GM19468 (cell line): ENCODE data around the gene MAGEB17.
"Not testable (repeated sequence)": the region's sequence is repeated elsewhere in the genome, so short reads cannot be mapped to it uniquely, and the experiment has no call there.

Source experiments
- ATAC-seq: cut with Tn5 transposase; IDR thresholded peaks from one replicate; pipeline ENCODE4 v1.9.1; 2021; ENCODE audit warnings: mild to moderate bottlenecking, moderate library complexity, moderate number of reproducible peaks; ENCODE audit not compliant: unreplicated experiment; ENCODE audit errors: extremely low read depth

MAGEB17 gene, protein sequence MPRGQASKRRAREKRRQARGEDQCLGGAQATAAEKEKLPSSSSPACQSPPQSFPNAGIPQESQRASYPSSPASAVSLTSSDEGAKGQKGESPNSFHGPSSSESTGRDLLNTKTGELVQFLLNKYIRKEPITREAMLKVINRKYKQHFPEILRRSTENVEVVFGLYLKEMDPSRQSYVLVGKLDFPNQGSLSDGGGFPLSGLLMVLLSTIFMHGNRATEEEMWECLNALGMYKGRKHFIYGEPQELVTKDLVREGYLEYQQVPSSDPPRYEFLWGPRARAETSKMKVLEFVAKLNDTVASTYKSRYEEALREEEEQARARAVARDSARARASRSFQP

DNA sequence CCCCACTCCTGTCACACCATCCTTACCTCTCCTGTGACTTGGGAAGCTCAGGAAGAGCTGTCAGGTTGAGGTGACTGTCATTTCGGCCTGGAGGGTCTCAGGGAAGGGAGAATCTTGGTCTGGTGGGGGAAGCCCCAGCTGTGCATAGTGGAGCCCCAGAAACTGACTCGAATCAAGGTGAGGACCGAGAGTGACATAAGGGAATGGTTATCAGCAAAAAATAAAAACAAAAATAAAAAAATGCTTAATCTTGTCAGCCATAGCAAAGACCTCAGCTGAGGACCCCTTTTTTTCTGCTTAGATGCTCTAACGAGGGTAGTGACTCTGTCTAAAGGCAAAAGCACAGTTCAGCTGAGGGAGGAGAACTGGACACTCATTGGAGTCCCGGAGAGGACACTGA is at the start of gene MAGEB17:
TSS of gene MAGEB17 (plus strand) at position 301 of the 400 bp plus-strand sequence. CDS start 2,902 bp downstream, outside the sequence.
- ATAC-seq, result no peak

DNA sequence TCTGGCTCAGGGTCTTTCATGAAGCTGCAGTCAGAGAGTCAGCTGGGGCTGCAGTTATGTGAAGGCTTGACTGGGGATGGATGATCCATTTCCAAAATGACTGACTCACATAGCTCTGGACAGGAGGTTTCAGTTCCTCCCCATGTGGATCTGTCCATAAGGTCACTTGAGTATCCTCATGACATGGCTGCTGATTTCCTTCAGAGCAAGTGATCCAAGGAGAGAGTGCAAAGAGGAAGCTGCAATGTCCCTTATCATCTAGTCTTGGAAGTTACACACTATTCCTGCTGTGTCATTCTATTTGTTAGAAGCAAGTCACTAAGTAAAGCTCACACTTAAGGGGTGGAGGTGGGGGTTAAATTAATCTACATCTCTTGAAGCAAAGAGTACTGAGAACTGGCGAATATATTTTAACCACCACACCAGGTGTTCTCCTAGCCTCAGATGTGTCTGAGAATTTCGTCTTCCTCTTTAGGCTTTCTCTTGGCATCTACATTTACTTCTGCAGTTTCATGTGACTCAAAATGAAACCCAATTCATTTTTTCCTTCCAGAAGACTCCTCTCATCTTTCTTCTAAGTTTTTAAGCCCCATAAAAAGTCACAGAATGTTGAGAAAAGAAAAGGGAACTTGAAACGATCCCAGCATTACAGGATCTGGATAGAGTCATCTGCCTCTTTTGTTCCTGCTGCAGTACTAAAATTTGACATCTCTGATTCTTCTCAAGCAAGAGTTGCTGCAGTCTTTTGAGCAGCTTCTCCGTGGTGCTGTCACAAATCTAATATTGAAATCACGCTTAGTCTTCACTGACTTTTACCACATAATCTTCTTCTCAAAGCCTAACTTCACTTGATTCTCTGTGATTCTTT is 47.7 kb upstream of the MAGEB17 start:
- ATAC-seq, result peak; percentile 72

DNA sequence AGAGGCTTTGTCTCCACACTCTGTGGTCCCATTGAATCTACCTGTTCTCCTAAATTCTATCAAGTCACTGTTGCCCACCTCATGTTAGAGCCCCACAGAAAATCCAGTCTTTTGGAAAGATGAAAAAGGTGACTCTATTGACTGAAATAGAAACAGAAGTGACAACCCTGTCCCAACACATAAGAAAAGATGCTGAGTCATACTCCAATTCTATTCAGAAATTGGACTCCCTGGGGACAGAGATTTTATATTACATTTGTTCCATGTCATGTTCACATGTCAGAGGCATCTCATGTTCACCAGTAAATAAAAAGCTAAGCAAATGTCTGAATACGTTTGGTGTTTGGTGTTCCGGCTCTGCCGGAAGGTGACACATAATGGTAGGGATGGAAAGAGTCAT is 46.9 kb upstream of the MAGEB17 start:
- no peak for ATAC-seq

DNA sequence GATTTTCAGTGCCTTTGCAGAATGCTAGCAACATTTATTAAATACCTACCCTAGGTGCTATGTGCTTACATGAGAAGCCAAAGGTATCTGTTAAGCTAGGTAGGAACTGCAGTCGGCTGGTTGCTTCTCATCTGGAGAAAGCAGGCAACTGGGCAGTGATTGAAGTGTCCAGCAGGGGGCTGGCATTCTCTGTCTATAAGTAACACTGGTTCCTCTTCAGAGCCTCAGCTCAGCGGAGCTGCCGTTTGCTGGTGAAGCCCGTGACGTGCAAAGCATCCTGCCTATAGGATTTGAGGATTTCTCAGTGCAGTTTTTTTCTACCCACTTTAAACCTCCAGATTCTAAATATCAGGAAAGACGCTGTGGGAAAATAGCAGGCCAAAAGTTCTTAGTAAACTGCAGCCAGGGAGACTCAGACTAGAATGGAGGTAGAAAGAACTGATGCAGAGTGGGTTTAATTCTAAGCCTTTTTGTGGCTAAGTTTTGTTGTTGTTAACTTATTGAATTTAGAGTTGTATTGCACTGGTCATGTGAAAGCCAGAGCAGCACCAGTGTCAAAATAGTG is 44.0 kb upstream of the MAGEB17 start, which contains the start of gene GRPR:
TSS of gene GRPR (plus strand) at position 344 of the 565 bp plus-strand sequence. CDS start 389 bp downstream, outside the sequence.
- peak; percentile 64 for ATAC-seq

DNA sequence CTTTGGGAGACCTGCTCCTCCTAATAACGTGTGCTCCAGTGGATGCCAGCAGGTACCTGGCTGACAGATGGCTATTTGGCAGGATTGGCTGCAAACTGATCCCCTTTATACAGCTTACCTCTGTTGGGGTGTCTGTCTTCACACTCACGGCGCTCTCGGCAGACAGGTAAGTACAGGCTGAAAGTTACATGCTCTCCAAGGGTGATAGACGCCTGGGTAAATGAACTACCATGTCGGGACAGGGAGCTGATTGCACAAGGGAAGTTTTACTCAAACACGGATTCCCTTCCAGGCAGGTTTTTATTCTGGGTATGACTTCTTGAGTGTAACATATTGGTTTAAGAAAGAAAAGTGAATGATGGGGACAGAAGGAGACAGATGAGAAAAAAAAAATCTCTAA is 43.1 kb upstream of the MAGEB17 start:
- ATAC-seq, result no peak

DNA sequence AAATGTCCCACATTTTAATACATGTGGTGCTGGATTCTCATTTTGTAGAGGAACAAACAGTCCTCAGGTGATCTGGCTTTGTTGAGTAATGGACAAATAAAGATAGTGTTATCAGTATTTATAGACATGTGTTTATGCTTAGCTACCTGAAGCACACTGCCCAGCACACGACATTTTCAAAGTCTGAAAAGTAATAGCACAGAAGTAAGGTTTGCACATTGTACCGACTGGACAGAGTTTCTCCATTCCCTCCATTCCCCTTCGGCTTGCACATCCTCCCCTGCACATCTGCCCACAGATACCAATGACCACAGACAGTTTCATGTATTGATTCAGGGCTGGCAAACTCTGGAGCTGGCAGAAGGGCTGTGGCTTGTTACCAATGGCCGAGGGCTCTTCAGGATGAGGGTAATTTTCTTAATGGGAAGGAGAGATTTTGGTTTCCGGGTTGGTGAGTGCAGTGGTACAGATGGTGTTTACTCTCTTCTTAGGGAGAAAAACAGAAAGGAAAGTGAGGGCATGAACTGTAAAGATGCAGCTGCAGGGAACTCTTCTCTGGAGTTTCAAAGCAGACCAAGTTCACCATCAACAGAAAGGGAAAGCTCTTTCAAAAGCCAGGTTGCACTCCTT is 41.6 kb upstream of the MAGEB17 start:
- ATAC-seq, result no peak

DNA sequence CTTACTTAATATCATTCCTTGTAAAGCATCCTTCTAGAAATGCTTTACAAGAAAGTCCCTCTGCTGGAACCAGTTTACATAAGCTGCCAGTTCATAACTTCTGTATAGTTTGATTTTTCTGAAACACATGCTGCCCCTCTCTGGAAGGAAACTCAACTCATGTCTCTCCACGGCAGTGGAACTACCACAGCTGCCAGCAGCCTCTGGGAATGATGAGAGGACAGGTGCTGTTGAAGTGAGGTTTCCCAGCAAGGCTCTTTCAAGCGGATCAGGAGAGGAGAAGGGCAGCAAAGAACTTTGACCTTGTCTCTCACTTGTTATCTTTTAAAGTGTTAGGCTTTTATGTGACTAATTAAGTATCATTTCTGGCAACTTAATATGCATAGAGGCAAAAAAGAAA is 36.6 kb upstream of the MAGEB17 start:
- ATAC-seq, result no peak

DNA sequence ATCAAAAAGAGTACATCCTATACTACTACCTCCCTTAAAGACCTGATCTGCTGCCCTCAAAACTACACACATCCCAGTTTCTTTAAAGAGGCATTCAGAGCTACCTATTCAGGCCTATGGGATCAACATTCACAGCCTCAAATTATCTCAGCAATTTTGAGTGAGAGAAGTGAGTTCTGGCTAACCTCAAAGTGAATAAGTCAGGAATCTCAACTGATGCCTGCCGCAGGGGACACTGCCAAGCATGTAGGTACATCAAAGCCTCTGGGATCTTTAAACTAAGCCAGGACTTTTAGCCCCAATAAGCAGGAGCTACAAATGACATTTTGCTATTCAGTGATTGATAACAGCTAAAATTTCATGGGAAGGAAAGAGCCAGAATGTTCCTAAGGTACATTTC is 32.3 kb upstream of the MAGEB17 start:
- no peak for ATAC-seq

DNA sequence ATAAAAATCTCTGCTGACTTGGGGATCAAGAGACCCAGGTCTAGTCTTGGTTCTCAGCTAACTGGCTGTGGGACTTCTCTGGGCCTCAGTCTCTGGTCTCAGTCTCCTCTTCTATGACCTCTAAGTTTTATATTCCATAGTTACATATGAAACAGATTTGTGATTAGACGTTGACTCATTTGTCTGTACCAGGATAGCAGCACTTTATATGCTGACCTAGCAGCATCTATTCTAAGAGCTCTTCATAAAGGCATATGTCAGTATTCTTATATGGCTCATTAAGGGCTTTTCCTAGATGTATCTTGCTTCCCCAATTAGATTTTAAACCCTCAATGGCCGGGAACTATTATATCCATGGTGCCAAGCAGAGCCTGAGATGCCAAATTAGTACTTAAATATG is 31.2 kb upstream of the MAGEB17 start:
- no peak for ATAC-seq

DNA sequence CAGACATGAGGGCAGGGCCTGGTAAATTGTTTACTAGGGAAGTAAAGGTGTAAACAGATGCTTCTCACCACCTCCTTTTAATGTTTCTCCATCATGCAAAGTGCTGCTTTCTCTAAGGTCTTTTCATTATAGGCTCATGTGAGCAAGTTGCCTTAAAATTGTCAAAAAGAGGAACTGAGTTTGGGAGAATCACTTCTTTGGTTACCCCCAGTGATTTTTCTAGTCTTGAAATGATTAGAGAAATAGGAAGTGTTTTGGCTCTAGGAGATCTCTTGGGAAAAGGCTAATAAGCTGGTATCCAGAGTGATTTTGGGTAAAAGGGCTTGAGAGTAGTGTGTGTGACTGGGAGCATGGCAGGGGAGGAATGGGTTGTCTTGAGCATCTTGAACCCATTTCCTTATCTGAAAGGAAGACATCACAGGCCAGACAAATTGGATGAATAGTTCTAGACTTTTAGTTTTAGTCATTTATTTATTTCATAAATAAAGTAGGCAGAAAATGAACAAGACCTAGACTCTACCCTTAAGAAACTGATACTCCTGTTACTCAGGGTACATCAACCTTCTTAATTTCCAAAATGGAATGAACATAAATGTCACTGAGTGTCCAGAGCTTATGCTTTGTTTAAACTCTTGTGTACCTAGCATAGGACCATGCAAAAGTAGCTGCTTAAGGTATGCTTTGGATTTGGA is 29.7 kb upstream of the MAGEB17 start:
- ATAC-seq, result peak; percentile 66

DNA sequence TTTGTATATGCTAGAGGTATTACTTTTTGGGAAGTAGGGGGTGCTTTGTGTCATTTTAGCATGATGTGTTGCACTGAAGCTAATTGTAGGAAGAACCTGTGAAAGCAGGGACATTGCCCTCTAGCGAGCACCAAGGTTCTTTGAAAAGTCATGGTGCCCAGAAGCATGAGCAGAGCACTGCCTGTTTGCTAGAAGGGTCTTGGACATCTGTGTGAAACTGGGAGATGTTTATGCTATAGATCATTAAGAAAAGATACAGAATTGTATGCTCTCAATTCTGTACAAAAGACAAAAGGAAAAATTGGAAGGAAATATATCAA is 29.2 kb upstream of the MAGEB17 start:
- ATAC-seq, result no peak

DNA sequence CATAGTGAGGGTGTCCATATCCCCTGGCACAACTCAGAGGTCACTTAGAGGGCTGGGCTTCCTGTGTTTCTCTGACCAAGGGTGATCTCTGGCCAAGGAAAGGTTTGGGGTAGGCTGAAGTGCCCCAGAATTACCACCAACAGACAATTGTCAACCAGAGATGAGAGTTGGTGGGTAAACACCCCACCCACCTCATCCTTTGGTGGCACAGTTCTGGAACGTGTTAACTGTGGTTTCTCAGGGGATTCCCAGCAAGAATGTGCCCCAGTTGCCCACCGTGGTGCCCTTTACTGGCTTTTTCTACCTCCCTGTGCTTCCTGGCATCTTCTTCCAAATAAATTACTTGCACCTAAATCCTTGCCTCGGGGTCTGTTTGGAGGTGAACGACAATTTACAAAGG is 26.8 kb upstream of the MAGEB17 start:
- no peak for ATAC-seq

DNA sequence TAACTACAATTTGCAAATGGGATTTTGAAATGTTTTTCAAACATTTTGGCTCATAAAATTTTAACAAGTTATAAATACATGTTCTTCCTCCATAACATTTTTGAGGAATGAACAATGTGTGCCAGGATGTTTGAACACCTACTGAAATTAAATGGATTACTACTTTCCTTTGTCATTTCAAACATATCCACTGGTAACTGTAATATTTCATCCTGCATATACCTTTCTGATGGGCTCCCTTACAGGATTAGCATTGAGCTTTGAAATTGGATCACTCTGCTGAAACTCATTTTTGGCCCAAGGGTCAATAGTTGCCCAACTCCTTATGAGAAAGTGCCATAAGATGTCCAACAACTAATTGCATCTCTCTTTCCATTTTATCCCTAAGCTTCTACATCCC is 26.3 kb upstream of the MAGEB17 start:
- no peak for ATAC-seq

DNA sequence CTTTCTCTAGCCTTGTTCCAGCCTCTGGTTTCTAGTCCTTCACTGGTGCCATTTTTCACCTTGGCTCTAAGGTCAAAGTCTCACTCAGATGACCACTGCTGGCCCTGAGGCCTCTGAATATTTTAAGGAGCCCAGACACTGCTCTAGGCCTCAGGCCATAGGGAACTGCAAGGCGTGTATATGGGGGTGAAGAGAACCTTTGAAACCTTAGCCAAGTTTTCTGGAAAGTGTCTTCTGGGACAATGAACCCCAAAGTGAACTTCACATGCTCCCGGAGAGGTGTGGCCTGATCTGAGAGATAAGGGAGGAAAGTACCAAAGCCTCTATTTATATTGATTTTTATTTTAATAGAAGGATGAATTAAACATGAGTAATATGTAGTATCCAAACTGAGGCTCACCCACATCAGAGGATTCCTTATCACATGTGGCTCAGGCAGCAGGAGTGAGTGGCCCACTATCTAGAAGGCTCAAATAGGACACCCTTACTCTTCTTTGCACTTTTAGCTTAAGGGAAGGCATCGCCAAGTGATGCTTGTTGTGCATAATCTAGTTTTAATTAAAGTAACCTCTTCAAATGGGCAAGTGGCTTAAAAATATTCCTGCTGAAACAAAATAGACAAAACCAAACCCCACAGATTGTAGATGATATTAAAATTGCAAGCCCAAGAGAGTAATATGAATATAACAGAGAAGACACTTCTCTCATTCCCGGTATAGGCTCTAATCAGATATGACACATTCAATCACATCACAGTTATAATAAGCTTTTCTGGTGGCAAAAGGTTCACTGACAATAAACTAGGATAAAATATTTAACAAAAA is 25.6 kb upstream of the MAGEB17 start:
- no peak for ATAC-seq

DNA sequence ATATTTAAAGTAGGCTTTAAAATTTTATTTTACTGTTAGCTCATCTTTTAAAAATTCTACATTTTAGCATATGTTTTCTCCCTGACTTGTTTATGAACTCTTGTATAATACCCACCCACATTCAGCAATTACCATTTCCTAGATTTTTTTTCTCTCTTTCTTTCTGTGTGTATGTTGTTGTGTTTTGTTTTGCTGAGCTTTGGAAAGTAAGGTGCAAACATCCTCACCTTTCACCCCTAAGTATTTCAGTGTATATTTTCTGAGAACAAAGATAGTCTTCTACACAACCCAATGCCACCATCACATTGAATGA is 25.1 kb upstream of the MAGEB17 start:
- ATAC-seq, result no peak

DNA sequence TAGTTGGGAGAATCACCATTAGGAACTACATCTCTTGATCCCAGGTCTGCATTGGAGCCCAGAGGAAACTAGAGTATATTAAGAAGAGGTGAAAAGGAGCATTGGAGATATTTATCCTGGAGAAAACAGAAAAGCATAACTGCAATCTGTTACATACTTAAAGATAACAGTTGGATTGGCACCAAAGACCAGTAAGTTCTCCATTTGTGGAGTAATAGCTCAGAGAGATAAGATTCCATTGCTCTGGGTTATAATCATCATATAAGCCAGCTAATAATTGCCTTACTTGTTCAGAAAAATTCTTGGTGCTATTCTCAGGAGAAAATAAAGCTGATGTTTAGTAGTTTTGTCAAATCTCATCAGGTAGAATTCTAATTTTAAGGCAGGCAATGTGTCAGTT is 23.3 kb upstream of the MAGEB17 start:
- ATAC-seq, result no peak

DNA sequence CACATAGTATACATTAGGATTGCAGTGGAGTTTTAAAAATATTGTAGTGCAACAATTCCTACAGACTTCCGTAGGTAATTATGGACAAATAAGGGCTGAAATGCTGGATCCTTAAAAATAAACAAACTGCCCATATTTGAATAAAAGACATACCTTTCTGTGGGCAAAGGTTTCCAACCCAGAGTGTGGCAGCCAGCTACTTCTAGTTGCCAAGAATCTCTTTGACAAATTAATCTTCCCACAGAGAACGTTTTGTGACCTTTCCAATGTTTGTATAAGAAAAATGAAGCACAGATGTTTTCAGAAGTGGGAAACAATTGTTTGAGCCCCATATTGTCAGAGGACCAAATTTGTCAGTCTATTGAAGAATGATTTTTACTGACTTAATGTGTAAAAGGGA is 22.9 kb upstream of the MAGEB17 start:
- ATAC-seq, result no peak

DNA sequence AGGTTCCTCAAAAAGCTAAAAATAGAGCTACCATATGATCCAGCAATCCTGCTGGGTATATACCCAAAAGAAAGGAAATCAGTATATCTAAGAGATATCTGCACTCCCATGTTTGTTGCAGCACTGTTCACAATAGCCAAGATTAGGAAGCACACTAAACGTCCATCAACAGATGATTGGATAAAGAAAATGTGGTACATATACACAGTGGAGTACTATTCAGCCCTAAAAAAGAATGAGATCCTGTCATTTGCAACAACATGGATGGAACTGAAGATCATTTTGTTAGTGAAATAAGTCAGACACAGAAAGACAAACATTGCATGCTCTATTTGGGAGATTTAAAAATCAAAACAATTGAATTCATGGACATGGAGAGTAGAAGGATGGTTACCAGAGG is 22.2 kb upstream of the MAGEB17 start:
- not testable (repeated sequence) for ATAC-seq

DNA sequence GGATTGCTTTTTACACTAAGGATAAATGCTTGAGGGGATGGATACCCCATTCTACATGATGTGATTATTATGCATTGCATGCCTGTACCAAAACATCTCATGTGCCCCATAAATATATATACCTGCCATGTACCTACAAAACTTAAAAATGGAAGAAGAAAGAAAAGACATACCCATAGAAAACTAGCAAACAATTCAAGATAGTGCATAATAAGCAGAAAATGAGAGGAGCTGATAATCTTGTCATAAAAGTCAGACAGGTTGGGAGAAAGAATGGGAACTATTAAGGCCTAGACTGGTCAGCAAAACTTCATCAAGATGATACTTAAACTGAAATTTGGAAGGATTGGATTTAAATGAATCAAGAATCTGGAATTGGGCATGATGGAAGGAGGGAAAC is 21.6 kb upstream of the MAGEB17 start:
- ATAC-seq, result no peak

DNA sequence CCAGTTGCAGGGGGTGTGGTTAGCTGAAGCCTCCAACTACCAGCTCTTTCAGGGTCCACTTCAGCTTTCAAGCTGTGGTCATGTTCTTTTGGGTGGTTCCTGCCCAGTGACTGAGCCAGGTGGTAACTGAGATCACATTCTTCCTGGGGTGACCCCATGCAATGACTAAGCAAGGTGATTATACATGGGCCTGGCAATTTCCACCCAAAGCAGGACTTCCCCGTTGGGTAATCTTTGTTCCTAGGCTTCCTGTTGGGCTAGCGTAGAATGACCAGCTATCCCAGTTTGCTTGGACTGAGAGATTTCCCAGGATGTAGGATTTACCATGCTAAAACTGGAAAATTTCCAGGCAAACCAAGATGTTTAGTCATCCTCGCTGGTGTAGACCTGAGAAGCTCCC is 18.4 kb upstream of the MAGEB17 start:
- ATAC-seq, result no peak
